Calu3 (cell line): Measurements from ENCODE around the gene ABLIM2. TPM values are rescaled to one million over a fixed set of nuclear protein-coding genes. Genes with fewer than 3 reads are reported as not detected.

Experiments
- BruUV-seq: library from RNA; stranded (reverse); fragments of 400-500 nt; replicated peaks from 2 replicates; lab custom pipeline; 2021; lab: Mats Ljungman, UMichigan
- CTCF ChIA-PET: fragments of 300-600 bp; sonication (Branson Sonifier 250); formaldehyde crosslinking; loops from one replicate; lab custom pipeline; 2022; ENCODE audit warnings: antibody characterized with exemption; lab: Charles Lee
- DNase-seq: peaks from one replicate; pipeline ENCODE4 v3.0.0; 2022
- H3K27ac Mint-ChIP-seq: one replicate; pipeline ENCODE4 v1.8.0; 2022; ENCODE audit warnings: mixed read lengths; ENCODE audit not compliant: unreplicated experiment
- H3K27me3 Mint-ChIP-seq: one replicate; pipeline ENCODE4 v1.8.0; 2022; ENCODE audit warnings: mixed read lengths; ENCODE audit not compliant: unreplicated experiment
- H3K36me3 Mint-ChIP-seq: one replicate; pipeline ENCODE4 v1.8.0; 2022; ENCODE audit warnings: mild to moderate bottlenecking, moderate library complexity, mixed read lengths; ENCODE audit not compliant: insufficient read depth, unreplicated experiment
- H3K4me1 Mint-ChIP-seq: one replicate; pipeline ENCODE4 v1.8.0; 2022; ENCODE audit warnings: mild to moderate bottlenecking, low read depth, mixed read lengths; ENCODE audit not compliant: unreplicated experiment
- H3K4me3 Mint-ChIP-seq: one replicate; pipeline ENCODE4 v1.8.0; 2022; ENCODE audit warnings: mild to moderate bottlenecking, low read depth, moderate library complexity, mixed read lengths; ENCODE audit not compliant: unreplicated experiment
- H3K9me3 Mint-ChIP-seq: one replicate; pipeline ENCODE4 v1.8.0; 2022; ENCODE audit warnings: low read depth, mixed read lengths; ENCODE audit not compliant: unreplicated experiment
- CTCF ChIP-seq: fragments of 200-600 bp; IDR thresholded peaks from one replicate; pipeline ENCODE4 v1.8.0; 2022; ENCODE audit warnings: antibody characterized with exemption; ENCODE audit not compliant: unreplicated experiment
- intact Hi-C: fragments of 100-400 bp; cut with micrococcal nuclease; formaldehyde crosslinking; loops from one replicate; pipeline ENCODE4 v1.10.0; 2022; ENCODE audit not compliant: unreplicated experiment
- total RNA-seq: library from RNA; stranded (reverse); gene quantifications from 2 replicates; pipeline ENCODE4 v1.2.3, GENCODE V29; 2022

The ABLIM2 gene
- total RNA-seq, 1 experiment from 2014 or later: 1.0 TPM

GRCh38 chr4:8050555-8051206 is 107.9 kb downstream of the ABLIM2 start:
- CTCF ChIA-PET: no interaction called here
- H3K27me3 Mint-ChIP-seq: peaks cover 15% of the 10 kb centered on the region

GRCh38 chr4:8050180-8050554 is 108.4 kb downstream of the ABLIM2 start:
- no peak overlapping the region for H3K27ac Mint-ChIP-seq
- DNase-seq: no peak
- H3K36me3 Mint-ChIP-seq: no peaks in the 10 kb centered on the region
- intact Hi-C loops: no loop called here
- no peaks in the 10 kb centered on the region for H3K4me1 Mint-ChIP-seq
- BruUV-seq: no TSS peak
- no peaks in the 10 kb centered on the region for H3K9me3 Mint-ChIP-seq
- H3K27me3 Mint-ChIP-seq: peaks cover 15% of the 10 kb centered on the region
- no peak overlapping the region for H3K4me3 Mint-ChIP-seq
- CTCF ChIA-PET: no interaction called here
- TF ChIP-seq CTCF: no peak

More at GRCh38 chr4:8050555-8051206, 107.9 kb downstream of the ABLIM2 start:
- Mint-ChIP-seq H3K4me3 (no peak overlapping the region), H3K36me3 (no peaks in the 10 kb centered on the region), H3K27ac (no peak overlapping the region), H3K4me1 (no peaks in the 10 kb centered on the region), H3K9me3 (no peaks in the 10 kb centered on the region)
- no TSS peak for BruUV-seq
- TF ChIP-seq CTCF: no peak
- intact Hi-C loops: no loop called here
- DNase-seq: no peak

- Mint-ChIP-seq H3K36me3 (no peaks in the 10 kb centered on the region), H3K9me3 (no peaks in the 10 kb centered on the region), H3K27ac (no peak overlapping the region), H3K4me1 (no peaks in the 10 kb centered on the region), H3K27me3 (peaks cover 15% of the 10 kb centered on the region), H3K4me3 (no peak overlapping the region)
- no peak for DNase-seq
- intact Hi-C loops: no loop called here
- CTCF ChIA-PET: no interaction called here
- TF ChIP-seq CTCF: no peak
- BruUV-seq: no TSS peak
These were observed 109.5 kb downstream of the ABLIM2 start for GRCh38 chr4:8048856-8049676.

GRCh38 chr4:8047837-8048678 is 110.6 kb downstream of the ABLIM2 start:
- intact Hi-C loops: no loop called here
- CTCF ChIA-PET: no interaction called here
- Mint-ChIP-seq H3K36me3 (no peaks in the 10 kb centered on the region), H3K4me1 (no peaks in the 10 kb centered on the region), H3K27me3 (peaks cover 15% of the 10 kb centered on the region), H3K4me3 (no peak overlapping the region), H3K27ac (no peak overlapping the region), H3K9me3 (no peaks in the 10 kb centered on the region)
- BruUV-seq: no TSS peak
- DNase-seq: no peak
- no peak for TF ChIP-seq CTCF
